Measurements from ENCODE around the gene SRPK3. TPM values are rescaled to one million over a fixed set of nuclear protein-coding genes. Genes with fewer than 3 reads are reported as not detected.

The SRPK3 gene
- total and polyA plus RNA-seq, 2 donors (not counting 1 experiment from before 2014, with no cell fraction given): not detected

GRCh38 chrX:153827903-153828302, 47.1 kb downstream of the SRPK3 start:
- POLR2A ChIA-PET: no interaction called here
- DNase-seq (no peak), ATAC-seq (ENCODE audit: low read depth) (no peak)
- no peak overlapping the region for H3K4me2 ChIP-seq (replicated peaks; ENCODE audit: low read depth, low read length, poor library complexity, severe bottlenecking)
- TF ChIP-seq, protein P1, sequence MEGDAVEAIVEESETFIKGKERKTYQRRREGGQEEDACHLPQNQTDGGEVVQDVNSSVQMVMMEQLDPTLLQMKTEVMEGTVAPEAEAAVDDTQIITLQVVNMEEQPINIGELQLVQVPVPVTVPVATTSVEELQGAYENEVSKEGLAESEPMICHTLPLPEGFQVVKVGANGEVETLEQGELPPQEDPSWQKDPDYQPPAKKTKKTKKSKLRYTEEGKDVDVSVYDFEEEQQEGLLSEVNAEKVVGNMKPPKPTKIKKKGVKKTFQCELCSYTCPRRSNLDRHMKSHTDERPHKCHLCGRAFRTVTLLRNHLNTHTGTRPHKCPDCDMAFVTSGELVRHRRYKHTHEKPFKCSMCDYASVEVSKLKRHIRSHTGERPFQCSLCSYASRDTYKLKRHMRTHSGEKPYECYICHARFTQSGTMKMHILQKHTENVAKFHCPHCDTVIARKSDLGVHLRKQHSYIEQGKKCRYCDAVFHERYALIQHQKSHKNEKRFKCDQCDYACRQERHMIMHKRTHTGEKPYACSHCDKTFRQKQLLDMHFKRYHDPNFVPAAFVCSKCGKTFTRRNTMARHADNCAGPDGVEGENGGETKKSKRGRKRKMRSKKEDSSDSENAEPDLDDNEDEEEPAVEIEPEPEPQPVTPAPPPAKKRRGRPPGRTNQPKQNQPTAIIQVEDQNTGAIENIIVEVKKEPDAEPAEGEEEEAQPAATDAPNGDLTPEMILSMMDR (IDR thresholded peaks at IDR 0.05): no peak
- no peak for TF ChIP-seq EZH2 (IDR thresholded peaks at IDR 0.05; ENCODE audit: borderline replicate concordance, insufficient read depth, low read depth, low read length, poor library complexity, severe bottlenecking)
- intact Hi-C loops (cut with micrococcal nuclease): no loop called here
- H3K9me3 Mint-ChIP-seq (ENCODE audit: insufficient read depth): no peaks in the 10 kb centered on the region
- H3K4me3 ChIP-seq (ENCODE audit: control extremely low read depth in 1 of 5, extremely low read depth in 1 of 5, insufficient read depth in 1 of 5, low read depth in 2 of 5, low read length in 4 of 5): no peak overlapping the region
- no peaks in the 10 kb centered on the region for H3K36me3 ChIP-seq (replicated peaks in 1 of 2; ENCODE audit: control extremely low read depth in 1 of 2, control insufficient read depth in 1 of 2, extremely low read depth in 1 of 2, insufficient read depth in 2 of 2, low read length in 1 of 2)
- H3K9me3 ChIP-seq (ENCODE audit: control extremely low read depth in 1 of 3, control insufficient read depth in 2 of 3, insufficient read depth in 1 of 3, low read length in 2 of 3): peaks cover 0 to 9% (median 0%) of the 10 kb centered on the region in 3 donors
- H3K9ac ChIP-seq (ENCODE audit: low read length): no peak overlapping the region
- H3K27ac ChIP-seq (ENCODE audit: low read length in 2 of 2): no peak overlapping the region
- peaks cover 36% of the 10 kb centered on the region for H3K27me3 Mint-ChIP-seq
- peaks cover 7 to 16% of the 10 kb centered on the region in 2 donors for H3K4me1 ChIP-seq (ENCODE audit: control insufficient read depth in 2 of 2, insufficient read depth in 2 of 2, low read length in 2 of 2)
- WGBS (ENCODE audit: insufficient coverage): 73% methylated on average over 5 of the region's 9 CpGs
- no peaks in the 10 kb centered on the region for H4K20me1 ChIP-seq (ENCODE audit: control insufficient read depth, insufficient read depth, low read length, poor library complexity, severe bottlenecking)
- H2AFZ ChIP-seq (ENCODE audit: insufficient read depth, low read depth, low read length, poor library complexity, severe bottlenecking): no peak overlapping the region
- no peak overlapping the region for H3K27ac Mint-ChIP-seq
- peaks cover 5% of the 10 kb centered on the region for H3K4me1 Mint-ChIP-seq
- no peak overlapping the region for H3K4me3 Mint-ChIP-seq
- H3K27me3 ChIP-seq (replicated peaks in 1 of 4; ENCODE audit: control extremely low read depth in 1 of 4, control insufficient read depth in 3 of 4, insufficient read depth in 4 of 4, low read length in 3 of 4): peaks cover 0 to 46% (median 11%) of the 10 kb centered on the region in 4 experiments
- H3K79me2 ChIP-seq (ENCODE audit: control insufficient read depth, insufficient read depth, low read length): no peaks in the 10 kb centered on the region
- CTCF ChIA-PET: no interaction called here

GRCh38 chrX:153828308-153828707, 47.5 kb downstream of the SRPK3 start:
- H3K9ac ChIP-seq (ENCODE audit: low read length): no peak overlapping the region
- H3K36me3 ChIP-seq (replicated peaks in 1 of 2; ENCODE audit: control extremely low read depth in 1 of 2, control insufficient read depth in 1 of 2, extremely low read depth in 1 of 2, insufficient read depth in 2 of 2, low read length in 1 of 2): no peaks in the 10 kb centered on the region
- H3K27ac ChIP-seq (ENCODE audit: low read length in 2 of 2): no peak overlapping the region
- no peak overlapping the region for H2AFZ ChIP-seq (ENCODE audit: insufficient read depth, low read depth, low read length, poor library complexity, severe bottlenecking)
- 85% methylated on average over 5 of the region's 17 CpGs for WGBS (ENCODE audit: insufficient coverage)
- no peak for DNase-seq
- peaks cover 0 to 9% (median 0%) of the 10 kb centered on the region in 3 donors for H3K9me3 ChIP-seq (ENCODE audit: control extremely low read depth in 1 of 3, control insufficient read depth in 2 of 3, insufficient read depth in 1 of 3, low read length in 2 of 3)
- no peaks in the 10 kb centered on the region for H4K20me1 ChIP-seq (ENCODE audit: control insufficient read depth, insufficient read depth, low read length, poor library complexity, severe bottlenecking)
- TF ChIP-seq, protein P1 (IDR thresholded peaks at IDR 0.05): no peak
- no peak for TF ChIP-seq EZH2 (IDR thresholded peaks at IDR 0.05; ENCODE audit: borderline replicate concordance, insufficient read depth, low read depth, low read length, poor library complexity, severe bottlenecking)
- H3K4me3 ChIP-seq (ENCODE audit: control extremely low read depth in 1 of 5, extremely low read depth in 1 of 5, insufficient read depth in 1 of 5, low read depth in 2 of 5, low read length in 4 of 5): no peak overlapping the region
- no peak overlapping the region for H3K4me2 ChIP-seq (replicated peaks; ENCODE audit: low read depth, low read length, poor library complexity, severe bottlenecking)
- no peak for ATAC-seq (ENCODE audit: low read depth)
- peaks cover 0 to 46% (median 11%) of the 10 kb centered on the region in 4 experiments for H3K27me3 ChIP-seq (replicated peaks in 1 of 4; ENCODE audit: control extremely low read depth in 1 of 4, control insufficient read depth in 3 of 4, insufficient read depth in 4 of 4, low read length in 3 of 4)
- Mint-ChIP-seq H3K4me3 (peak overlapping the region; percentile 34), H3K27me3 (peaks cover 39% of the 10 kb centered on the region), H3K9me3 (ENCODE audit: insufficient read depth) (no peaks in the 10 kb centered on the region), H3K27ac (no peak overlapping the region), H3K4me1 (peaks cover 5% of the 10 kb centered on the region)
- H3K4me1 ChIP-seq (ENCODE audit: control insufficient read depth in 2 of 2, insufficient read depth in 2 of 2, low read length in 2 of 2): peaks cover 7 to 16% of the 10 kb centered on the region in 2 donors
- ChIA-PET CTCF (no interaction called here), POLR2A (no interaction called here)
- H3K79me2 ChIP-seq (ENCODE audit: control insufficient read depth, insufficient read depth, low read length): no peaks in the 10 kb centered on the region
- intact Hi-C loops (cut with micrococcal nuclease): no loop called here

Measured in B cell (primary cell).